NCI-H2227 (cell line): ENCODE data around the gene OR2T29.
"Not testable (repeated sequence)": the region's sequence is repeated elsewhere in the genome, so short reads cannot be mapped to it uniquely, and the experiment has no call there.

Experiments
- DNase-seq: peaks from one replicate; lab custom pipeline; 2025; ENCODE audit not compliant: unreplicated experiment; lab: John Stamatoyannopoulos, UW

The OR2T29 gene

DNA sequence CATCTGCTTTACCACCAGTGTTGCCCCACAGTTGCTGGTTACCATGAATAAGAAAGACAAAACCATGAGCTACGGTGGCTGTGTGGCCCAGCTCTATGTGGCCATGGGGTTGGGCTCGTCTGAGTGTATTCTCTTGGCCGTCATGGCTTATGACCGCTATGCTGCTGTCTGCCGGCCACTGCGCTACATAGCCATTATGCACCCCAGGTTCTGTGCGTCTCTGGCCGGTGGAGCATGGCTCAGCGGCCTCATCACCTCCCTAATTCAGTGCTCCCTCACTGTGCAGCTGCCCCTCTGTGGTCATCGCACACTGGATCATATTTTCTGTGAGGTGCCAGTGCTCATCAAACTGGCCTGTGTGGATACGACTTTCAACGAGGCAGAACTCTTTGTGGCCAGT, 40.7 kb downstream of the OR2T29 start:
- no peak for DNase-seq

DNA sequence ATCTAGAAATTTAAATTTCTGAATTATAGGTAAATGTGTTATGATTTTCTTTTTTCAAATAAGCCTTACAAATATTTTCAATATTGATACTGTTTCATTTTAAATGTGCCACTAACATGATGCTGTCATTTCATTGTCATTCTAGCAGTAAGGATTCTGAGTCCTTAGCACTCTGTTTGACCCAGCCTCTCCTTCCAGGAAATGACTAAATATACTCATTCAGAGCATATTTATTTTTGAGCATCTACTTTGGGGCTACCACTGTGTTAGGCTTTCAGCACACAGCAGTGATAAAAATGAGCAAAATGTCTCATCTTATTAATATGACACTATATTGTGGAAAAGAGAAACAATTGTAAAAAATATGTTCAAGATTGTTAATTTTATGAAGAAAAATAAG, 52.4 kb downstream of the OR2T29 start:
- DNase-seq: not testable (repeated sequence)

DNA sequence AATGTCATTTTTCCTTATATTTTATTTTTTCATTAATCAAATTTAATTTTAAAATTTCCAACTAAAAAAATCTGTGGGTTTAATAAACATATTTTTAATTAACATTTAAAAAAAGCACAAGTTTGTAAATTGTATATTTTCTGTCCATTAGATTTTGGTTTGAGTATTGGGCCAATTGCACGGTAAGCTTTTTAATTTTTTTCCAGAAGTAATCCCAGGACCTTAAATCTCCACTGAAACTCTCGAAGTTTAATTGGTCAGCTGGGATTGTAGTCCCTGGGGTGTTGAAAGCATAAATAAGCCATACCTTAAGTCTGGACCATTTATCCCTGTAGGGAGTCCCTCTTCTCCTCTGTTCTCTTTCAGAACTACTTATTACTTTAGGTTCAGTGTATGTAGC, 54.8 kb downstream of the OR2T29 start, which contains the start of gene OR2G6:
TSS of gene OR2G6 (plus strand) at position 301 of the 400 bp plus-strand sequence. CDS start 13,574 bp downstream, outside the sequence.
- DNase-seq: not testable (repeated sequence)
